Measurements from ENCODE around the gene DPYSL5. TPM values are rescaled to one million over a fixed set of nuclear protein-coding genes. Genes with fewer than 3 reads are reported as not detected.

The DPYSL5 gene
- total and polyA plus RNA-seq, 12 donors: 0.34 to 1.6 (median 0.82) TPM; not detected in 4

DNA sequence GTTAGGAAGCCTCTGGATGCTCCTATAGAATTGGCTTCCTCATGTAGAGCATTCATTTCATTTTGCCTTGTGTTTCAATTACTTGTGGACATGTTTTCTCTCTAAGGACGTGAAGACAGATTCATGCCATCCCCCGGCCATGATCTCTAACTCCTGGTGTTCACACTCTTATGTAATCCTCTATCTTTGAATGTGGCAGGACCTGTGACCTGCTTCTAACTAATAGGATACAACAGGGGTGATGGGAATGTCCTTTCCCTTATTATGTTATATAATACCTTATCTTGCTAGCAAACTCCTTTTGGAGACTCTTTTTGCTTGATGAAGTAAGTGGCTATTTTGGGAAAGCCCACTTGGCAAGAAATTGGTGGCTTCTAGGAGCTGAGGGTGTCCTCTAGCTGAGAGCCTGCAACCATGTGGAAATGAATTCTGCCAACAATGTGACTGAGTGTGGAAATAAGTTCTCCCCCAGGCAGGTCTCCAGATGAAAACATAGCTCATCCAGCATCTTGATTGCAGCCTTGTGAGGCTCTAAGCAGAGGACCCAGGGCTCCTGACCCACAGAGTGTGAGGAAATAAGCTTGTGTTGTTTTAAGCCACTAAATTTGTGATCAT lies 13.8 kb downstream of the DPYSL5 start:
- Histone ChIP-seq H3K4me1 (replicated peaks in 1 of 2) (no peaks in the 10 kb centered on the region), H3K27ac (no peak overlapping the region), H3K9me3 (replicated peaks in 1 of 3) (no peaks in the 10 kb centered on the region), H3K27me3 (no peaks in the 10 kb centered on the region), H3K36me3 (replicated peaks in 1 of 2) (no peaks in the 10 kb centered on the region), H3K4me3 (no peak overlapping the region)
- intact Hi-C loops (cut with DNase I): no loop called here
- no peak for DNase-seq
- 48 to 61% (median 55%) methylated on average over 2 of the region's 2 CpGs for WGBS, 4 donors
- TF ChIP-seq POLR2A (IDR thresholded peaks at IDR 0.05): no peak
- TF ChIP-seq, protein P1, sequence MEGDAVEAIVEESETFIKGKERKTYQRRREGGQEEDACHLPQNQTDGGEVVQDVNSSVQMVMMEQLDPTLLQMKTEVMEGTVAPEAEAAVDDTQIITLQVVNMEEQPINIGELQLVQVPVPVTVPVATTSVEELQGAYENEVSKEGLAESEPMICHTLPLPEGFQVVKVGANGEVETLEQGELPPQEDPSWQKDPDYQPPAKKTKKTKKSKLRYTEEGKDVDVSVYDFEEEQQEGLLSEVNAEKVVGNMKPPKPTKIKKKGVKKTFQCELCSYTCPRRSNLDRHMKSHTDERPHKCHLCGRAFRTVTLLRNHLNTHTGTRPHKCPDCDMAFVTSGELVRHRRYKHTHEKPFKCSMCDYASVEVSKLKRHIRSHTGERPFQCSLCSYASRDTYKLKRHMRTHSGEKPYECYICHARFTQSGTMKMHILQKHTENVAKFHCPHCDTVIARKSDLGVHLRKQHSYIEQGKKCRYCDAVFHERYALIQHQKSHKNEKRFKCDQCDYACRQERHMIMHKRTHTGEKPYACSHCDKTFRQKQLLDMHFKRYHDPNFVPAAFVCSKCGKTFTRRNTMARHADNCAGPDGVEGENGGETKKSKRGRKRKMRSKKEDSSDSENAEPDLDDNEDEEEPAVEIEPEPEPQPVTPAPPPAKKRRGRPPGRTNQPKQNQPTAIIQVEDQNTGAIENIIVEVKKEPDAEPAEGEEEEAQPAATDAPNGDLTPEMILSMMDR (IDR thresholded peaks at IDR 0.05): no peak

DNA sequence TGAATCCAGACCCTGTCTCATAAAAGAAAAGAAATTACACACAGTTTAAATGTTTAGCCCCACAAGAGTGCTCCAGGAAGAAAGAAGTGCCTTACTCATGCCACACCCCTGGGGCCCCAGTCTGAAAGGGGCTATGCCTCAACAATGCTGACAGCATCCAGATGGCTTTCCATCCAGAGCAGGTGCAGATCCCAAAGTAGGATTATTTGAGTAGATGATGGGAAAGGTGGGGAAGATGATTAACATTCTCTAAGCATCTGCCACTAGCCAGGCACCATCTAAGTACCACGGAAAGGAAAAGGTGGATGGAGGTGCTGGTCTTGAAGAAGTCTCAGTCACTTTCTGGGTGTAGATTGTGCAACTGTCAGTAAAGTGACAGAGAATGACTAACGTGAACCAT lies 16.3 kb downstream of the DPYSL5 start:
- no peaks in the 10 kb centered on the region for H3K9me3 ChIP-seq (replicated peaks in 1 of 3)
- no peak for TF ChIP-seq POLR2A (IDR thresholded peaks at IDR 0.05)
- TF ChIP-seq, protein P1 (IDR thresholded peaks at IDR 0.05): no peak
- no peak for DNase-seq
- 67 to 86% (median 79%) methylated on average over 2 of the region's 2 CpGs for WGBS, 4 donors
- H3K4me1 ChIP-seq (replicated peaks in 1 of 2): no peaks in the 10 kb centered on the region
- intact Hi-C loops (cut with DNase I): no loop called here
- peaks cover 8% of the 10 kb centered on the region for H3K27me3 ChIP-seq
- H3K27ac ChIP-seq: no peak overlapping the region
- no peak overlapping the region for H3K4me3 ChIP-seq
- H3K36me3 ChIP-seq (replicated peaks in 1 of 2): no peaks in the 10 kb centered on the region

DNA sequence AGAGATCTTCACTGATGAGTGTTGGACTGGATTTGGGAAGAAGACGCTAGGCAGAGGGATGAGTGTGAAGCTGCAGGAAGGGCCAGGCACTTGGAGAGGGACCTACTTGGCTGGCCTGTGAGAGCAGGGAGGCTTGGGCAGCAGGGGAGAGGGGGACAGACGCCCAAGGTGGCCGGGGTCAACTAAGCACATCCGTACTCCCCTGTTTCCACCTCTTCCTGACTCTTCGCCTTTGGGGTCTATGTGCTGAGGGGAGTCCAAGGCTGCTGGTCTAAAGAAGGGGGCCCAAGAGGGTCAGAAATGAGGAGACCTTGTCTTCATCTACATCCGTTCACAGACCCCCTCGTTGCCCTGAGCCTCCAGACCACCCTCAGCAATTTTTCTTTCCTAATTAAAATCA lies 16.7 kb downstream of the DPYSL5 start:
- no peak for TF ChIP-seq POLR2A (IDR thresholded peaks at IDR 0.05)
- TF ChIP-seq, protein P1 (IDR thresholded peaks at IDR 0.05): no peak
- peaks cover 8% of the 10 kb centered on the region for H3K27me3 ChIP-seq
- DNase-seq: no peak
- H3K9me3 ChIP-seq (replicated peaks in 1 of 3): no peaks in the 10 kb centered on the region
- 71 to 83% (median 76%) methylated on average over 7 of the region's 7 CpGs for WGBS, 4 donors
- H3K4me3 ChIP-seq: no peak overlapping the region
- intact Hi-C loops (cut with DNase I): no loop called here
- H3K36me3 ChIP-seq (replicated peaks in 1 of 2): no peaks in the 10 kb centered on the region
- no peak overlapping the region for H3K27ac ChIP-seq
- no peaks in the 10 kb centered on the region for H3K4me1 ChIP-seq (replicated peaks in 1 of 2)

DNA sequence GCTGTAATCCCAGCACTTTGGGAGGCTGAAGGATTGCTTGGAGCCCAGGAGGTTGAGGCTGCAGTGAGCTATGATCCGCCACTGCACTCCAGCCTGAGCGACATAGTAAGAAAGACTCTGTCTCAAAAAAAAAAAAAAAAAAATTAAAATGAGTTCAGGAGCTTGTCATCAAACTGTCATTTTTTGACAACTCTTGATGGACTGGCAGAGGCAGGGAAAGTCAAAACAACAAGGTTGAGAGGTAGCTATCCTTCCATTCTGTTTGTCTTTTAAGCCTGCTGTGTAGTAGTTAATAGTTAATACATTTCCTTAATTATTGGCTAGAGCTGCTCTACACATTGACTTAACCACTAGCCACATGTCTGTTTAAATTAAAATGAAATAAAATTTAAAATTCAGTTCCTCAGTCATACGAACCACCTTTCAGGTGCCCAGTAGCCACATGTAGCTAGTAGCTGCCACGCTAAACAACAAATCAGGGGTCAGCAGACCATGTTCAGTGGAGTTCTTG lies 22.7 kb downstream of the DPYSL5 start:
- Histone ChIP-seq H3K27me3 (peaks cover 8% of the 10 kb centered on the region), H3K27ac (no peak overlapping the region), H3K36me3 (replicated peaks in 1 of 2) (no peaks in the 10 kb centered on the region), H3K9me3 (replicated peaks in 1 of 3) (no peaks in the 10 kb centered on the region), H3K4me1 (replicated peaks in 1 of 2) (no peaks in the 10 kb centered on the region), H3K4me3 (no peak overlapping the region)
- no peak for TF ChIP-seq POLR2A (IDR thresholded peaks at IDR 0.05)
- TF ChIP-seq, protein P1 (IDR thresholded peaks at IDR 0.05): no peak
- intact Hi-C loops (cut with DNase I): no loop called here
- WGBS, 4 donors: 83 to 94% (median 89%) methylated on average over 4 of the region's 4 CpGs
- no peak for DNase-seq

Data from adrenal gland (tissue), 12 donors.